NCI-H1048 (cell line): ENCODE results near the gene SLC4A11.

Experiments
- DNase-seq: peaks from one replicate; lab custom pipeline; 2025; lab: John Stamatoyannopoulos, UW

The SLC4A11 gene

DNA sequence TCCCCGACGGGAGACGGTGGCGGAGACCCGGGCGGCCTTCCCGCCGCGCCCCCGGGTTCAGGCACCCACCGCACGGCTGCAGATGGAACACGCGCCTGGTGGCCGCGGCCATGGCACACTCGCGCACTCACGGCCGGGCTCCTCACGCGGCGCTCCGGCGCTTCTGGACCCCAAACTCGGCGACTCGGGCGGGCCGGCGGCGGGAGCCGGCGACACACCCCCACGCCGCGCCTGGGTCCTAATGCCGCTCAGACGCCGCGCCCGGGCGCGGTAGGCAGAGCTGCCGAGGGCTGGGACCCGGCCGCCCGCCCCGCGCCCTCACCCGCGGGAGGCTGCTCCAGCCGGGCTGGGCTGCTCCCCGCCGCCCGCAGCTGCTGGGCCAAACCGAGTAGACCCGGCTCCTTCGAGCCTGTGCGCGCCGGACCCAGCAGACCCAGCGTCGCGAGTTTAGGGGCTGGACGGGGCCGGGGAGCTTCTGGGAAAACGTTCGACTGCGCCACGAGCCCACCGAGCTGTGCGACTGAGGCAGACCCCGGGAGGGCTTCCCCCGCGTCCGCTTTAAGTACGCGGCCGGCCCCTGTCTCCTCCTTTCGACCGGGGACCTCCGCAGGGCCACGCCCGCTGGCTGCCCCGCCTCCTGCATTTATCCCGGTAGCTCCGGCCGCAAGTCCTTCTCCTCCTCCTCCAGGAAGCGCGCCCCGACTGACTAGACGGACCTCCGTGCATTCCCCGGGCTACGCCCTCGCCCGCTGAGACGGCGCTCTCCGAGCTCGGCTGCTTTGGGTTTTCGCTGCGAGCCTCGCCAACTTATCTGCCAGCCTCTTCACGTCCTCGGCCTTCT, at the start of gene SLC4A11:
Gene SLC4A11, minus strand, starts transcription at position 165 of the 841 bp plus-strand sequence. Its CDS starts 53 bp downstream, at position 112.
- DNase-seq: peak; percentile 16

DNA sequence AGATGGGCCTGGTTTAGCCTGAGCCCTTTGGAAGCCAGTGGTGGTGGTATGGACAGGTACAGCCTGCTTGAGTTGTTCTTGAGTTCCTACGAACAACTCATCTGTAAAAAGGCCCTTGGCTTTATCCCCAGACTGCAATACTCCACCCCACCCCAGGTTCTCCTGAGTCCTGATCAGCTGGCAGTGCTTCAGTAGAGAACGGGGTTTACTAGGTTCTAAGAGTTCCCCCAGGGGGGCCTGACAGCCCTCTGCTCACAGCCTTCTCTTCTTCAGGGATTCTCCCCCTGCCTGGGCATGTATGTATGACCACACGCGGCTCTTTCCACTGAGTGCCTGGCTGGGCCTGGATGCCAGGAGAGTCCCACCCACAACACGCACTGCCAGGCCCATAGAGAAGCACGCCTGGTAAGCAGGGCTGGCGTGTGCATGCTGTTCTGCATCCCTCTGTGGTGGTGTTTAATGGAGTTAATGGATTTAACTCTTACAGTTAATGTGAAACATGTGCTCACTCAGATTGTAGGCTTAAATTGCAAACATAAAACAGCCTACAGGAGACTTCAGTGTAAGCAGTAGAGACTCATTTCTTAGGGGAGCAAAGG, 44.3 kb upstream of the SLC4A11 start:
- DNase-seq: no peak

DNA sequence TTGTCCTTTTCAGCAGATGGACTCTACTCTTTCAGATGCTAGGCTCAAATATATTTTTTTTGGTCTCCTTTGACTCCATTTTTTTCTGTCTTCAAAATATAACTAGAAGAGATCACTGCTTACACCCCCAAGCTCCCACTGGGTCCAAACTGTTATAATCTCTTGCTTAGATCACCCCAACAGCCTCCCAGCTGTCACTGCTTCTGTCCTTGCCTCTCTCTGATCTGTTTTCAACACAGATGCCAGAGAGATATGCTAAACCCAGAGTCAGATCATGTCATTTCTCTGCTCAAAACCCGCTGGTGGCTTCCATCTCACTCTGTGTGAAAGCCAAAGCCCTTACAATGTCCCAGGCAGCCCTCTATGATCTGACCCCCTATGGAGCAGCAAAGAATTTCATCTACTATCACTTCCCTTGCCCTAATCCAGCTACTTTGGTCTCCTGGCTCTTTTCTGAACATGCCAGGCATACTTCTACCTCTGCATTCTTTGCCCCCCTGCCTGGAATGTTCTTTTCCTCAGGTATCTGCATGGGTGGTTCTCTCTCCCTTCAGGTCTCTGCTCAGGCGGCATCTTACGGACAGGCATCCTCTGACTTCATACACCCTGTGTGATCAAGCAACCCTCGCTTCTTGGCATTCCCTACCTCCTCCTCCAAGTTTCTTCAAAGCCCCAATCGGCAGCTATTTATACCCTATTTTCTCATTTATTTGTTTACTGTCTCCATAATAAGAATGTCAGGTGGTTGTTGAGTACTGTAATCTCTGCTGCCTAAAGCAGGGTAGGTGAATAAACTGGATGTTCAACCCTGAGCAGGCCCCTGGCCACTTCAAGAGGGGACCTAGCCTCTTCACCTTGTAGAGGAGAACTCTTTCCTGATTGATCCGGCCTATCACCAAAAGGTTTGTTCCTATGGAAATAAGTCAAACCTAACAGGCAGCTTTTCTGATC, 43.6 kb upstream of the SLC4A11 start:
- no peak for DNase-seq

DNA sequence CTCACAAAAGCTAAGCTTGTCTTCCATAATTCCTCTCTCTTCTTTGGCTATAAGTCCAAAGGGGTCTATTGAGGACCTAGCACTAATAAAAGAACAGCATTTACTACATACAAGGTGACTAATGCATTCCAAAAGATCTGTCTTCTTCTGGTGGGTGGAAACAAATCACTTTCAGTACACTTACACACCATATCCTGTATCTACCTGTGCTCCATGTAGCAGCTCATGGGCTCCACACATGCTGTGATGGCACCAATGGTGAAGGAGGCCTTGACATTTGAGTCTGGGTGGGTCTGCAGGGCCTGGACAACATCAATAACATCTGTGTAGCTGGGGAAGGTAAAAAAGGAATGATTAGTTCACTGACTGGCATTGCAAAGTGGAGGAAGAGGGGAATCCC, 42.4 kb upstream of the SLC4A11 start:
- no peak for DNase-seq

DNA sequence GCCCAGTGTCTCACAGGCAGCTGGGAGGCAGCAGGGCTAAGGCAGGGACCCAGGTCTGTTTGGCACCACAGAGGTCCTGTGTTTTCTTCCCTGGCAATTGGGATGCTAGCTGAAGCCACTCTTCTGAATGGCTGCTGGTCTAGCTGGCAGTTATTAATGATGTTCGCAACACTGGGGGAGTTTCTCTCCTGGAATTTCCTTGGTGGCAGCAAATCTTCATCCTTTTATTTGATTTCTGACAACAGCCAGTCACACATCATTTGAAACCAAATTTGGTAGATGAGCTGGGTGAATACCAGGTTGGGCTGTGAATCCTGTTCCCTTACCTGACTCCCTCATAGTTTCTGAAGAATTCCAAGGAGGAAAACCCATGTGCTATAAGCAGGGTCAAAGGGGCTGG, 40.8 kb upstream of the SLC4A11 start:
- no peak for DNase-seq

DNA sequence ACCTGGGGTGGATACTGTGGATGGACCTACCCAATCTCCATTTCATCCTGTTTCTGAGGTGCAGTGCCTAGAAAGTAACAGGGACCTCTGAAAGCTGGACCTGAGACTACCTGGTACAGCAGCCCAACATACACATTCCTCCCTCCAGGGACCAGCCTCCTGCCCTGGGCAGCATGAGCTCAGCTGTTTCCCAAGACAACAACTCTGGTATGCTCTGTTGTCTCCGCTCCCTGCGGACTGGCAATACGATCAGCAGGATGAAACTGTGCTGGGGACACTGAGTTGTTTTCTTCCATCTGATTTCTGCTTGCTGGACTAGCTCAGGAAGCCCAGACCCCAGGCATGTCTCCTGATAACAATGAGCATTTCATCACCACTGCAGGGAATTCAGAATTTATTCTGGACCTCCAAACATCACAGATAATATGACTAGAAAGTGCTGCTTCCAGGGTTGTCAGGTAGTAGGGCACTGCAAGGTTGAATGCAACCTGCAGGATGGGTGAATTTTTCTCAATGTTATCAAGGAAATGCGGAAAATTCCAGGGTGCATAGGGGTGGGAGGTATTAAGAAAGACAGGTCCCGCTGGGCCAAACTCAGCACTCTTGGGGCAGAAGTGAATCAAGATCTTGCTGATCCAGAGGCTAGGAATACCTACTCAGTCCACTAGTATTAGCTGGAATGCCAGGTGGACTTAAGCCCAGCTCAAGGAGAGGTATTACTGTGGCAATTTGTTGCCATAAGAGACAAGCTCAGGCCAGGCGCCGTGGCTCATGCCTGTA, 38.9 kb upstream of the SLC4A11 start:
- no peak for DNase-seq

DNA sequence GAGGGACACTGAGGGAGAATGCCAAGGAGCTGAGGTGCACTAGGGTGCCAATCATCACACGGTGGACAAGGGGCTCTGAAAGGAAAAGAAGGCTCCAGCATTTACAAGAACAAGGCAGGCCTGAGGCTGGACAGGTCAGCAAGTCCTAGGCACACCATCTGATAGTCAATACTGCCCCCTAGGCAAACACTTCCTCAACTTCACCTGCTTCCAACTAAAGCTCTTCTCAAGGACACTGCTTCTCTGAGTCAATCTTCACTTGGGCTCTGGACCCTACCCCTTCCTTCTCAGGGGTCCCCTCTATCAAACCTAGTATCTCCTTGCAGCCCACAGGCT, 37.7 kb upstream of the SLC4A11 start:
- no peak for DNase-seq

DNA sequence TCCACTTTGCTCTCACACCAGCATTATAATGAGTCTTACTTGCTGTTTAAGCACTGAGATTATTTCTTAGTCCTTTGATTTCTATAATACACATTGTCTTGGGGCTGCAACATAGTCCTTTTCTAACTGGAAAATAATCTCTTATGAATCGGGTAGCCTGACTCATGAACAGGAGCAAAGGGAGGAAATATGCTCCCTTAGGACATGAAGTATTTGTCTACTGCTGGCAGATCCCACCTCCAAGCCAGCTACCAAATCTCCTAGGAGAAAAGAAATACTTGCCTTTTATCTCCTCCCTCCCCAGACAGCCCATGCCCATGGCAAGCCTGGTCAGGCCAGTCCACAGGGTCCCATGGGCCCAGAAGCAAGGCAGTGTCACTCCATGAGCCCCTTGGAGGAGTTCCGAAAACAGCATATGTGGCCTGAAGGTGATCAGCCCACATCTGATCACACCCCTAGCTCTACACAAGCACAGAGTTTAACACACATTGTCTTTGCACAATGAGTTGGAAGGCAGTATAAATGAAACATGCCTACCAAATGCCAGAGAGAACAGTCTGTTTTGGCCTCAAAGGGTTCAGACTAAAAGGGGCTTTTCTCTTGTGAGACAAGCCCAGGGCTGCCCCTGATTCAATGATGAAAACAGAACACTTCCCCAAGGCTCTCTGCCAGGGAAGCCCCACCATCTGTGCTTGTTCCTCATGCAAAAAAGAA, 37.1 kb upstream of the SLC4A11 start:
- DNase-seq: no peak

DNA sequence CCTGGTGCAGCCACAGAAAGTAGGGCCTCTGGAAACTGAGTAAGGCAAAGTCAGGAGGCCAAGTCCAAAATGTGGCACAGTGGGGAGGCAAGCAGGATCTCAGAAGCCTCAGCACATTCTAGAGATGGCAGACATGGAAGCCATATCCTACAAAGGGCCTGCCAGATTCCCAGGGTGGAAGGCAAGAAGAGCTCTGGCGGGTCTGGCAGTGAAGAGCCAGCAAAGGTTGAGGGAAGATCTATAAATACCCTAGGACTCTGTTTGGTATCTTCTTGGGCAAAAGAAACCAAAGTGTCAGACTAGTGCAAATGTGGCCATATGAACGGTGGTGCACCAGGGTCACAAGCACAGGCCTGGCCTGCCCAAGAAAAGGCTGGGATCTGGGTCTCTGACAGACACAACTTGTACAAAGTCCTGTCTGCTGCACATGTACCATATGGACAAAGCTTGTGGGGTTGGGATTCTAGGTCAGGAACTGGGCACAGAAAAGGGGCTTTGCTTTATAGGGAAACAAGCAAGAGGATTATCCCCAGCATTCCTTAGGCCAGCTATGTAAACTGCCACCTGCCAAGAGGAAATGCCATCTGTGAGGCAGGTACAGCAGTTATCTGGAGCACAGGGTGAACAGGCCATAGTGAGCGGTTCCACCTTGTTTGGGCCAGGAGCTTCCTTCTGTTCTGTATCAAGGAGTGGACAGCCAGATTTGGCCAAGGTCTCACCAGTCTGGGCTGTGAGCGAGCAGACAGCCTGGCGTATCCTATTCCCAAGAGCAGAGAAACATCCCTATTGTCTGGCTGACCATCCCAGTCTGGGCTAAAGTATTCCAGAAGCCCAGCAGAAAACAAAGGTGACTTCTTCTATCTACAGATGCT, 36.3 kb upstream of the SLC4A11 start:
- DNase-seq: no peak

DNA sequence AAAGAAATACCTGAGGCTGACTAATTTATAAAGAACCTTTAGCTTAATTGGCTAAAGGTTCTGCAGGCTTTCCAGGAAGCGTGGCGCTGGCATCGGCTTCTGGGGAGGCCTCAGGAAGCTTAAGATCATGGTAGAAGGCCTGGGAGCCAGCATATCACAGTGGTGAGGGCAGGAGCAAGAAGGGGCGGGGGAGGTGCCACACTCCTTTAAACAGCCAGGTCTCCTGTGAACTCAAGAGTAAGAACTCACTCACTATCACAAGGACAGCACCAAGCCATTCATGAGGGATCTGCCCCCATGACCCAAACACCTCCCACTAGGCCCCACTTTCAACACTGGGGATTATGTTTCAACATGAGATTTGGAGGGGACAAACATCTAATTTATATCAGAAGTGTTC, 34.4 kb upstream of the SLC4A11 start:
- no peak for DNase-seq

DNA sequence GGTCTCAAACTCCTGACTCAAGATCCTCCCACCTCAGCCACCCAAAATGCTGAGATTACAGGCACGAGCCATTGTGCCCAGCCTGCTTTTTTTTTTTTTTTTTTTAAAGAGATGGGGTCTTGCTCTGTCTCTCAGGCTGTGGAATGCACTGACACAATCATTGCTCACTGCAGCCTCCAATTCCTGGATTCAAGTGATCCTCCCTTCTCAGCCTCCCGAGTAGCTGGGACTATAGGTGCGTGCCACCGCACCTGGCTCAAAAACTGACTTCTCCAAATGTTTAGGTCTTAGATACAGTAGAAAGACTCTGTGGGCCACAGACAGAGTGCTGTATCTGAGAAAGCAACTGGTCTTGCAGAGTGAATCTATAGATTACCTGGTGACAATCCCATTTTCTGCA, 31.1 kb upstream of the SLC4A11 start:
- DNase-seq: no peak

DNA sequence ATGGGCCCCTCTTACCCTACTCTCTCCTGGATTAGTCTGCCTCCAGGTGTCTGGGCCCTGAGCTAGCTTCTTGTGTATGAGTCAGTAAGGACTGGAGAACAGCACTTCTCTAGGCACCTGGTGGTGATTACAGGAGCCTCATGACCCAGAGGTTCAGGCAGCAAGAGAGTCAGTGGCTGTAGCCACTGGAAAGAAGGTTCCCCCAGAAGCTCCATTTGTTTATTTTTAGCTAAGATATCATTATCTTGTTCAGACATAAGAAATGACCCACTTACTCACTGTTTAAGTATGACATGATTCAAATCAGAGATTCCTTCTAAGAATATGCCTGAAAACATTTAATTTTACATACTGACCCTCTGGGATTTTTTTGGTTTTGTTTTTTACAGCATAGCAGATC, 23.6 kb upstream of the SLC4A11 start:
- no peak for DNase-seq

DNA sequence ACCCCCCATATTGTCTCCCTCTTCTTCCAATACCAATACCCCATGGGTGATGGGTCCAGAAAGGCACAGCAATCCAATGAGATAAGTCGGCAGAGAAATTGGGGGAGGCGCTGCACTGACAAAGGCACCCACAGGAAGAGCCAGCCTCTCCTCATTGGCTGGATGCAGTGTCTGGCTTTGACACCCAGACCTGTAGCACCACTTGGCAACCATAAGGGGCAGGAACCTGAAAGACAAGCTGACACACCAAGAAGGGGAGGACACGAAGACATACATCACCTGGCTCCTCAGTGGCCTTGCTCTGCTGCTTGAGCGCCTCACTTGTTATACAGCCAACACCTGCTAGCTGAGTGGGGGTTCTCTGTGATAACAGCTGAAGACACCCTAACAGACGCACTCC, 19.4 kb upstream of the SLC4A11 start:
- DNase-seq: no peak

DNA sequence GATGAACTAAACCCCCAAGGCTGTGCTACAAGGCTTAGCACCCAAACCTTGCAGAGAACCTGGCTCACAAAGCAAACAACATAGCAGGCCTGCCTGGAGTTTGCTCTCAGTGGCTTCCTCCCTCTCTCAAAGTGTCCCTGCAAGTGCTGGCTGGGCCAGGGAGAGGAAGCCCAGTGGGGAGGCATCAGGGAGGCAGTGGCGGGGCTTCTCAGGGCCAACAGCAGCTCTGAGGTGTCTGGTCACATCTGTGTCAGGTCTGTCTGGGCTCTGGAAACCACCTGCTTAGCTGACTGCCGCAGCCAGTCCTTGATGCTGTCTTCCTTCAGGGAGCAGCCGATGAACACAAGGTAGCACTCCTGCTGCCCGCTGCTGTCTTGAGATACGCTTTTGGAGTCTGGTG, 16.7 kb upstream of the SLC4A11 start:
- no peak for DNase-seq

DNA sequence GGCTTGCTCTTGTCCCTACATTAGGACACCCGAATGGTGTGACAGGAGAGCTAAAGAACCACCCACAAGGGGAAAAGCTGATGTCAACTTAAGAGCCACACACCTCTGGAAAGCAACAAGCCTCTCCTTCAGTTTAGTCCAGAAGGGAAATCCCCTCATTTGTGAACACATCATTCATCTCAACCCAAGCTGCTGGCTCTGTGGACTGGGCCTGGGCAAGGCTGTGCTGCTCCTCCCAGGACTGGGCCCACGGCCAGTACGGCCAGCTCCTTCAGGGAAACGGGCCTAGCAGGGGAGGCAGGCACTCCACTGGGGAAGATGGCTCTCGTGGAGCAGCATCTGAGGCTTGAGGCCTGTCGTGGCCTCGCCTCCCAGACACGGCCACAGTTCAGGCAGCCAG, 12.8 kb upstream of the SLC4A11 start:
- DNase-seq: no peak

DNA sequence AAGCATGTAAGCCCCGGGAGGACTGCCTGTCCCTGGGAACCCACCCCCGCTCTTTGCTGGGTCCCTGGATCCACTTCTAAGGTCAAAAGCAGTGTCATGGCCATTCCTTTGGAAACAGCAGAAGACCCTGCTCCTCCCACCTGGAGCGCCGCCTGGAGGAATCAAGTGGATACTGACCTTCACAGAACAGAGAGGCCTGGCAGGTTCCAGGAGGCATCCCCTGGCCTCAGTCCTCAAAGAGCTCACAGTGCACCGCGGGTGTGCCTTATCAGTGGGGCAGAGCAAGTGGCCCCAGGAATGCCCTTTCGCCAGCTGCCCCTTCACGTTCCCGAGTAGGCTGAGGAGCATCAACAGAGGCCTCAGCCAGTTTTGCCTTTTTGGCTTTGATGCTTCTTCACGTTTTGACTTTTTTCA, 11.1 kb upstream of the SLC4A11 start:
- DNase-seq: no peak

DNA sequence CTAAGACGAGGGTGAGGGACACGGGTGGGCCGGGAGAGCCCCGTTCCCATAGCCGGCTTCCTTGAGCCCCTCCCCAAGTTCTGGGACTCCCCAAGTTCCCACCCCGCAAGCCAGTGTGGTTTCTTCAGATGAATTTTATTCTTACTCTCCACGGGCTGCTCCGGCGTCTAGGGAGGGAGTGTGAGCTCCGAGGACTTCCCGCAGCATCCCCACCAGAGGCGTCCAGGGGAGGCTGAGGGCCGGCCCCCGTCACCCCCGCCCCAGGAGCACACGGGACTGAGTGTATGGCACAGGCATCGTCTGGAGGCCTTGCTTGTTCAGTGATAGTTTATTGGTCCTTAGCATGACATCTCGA, 10.0 kb upstream of the SLC4A11 start:
- no peak for DNase-seq

DNA sequence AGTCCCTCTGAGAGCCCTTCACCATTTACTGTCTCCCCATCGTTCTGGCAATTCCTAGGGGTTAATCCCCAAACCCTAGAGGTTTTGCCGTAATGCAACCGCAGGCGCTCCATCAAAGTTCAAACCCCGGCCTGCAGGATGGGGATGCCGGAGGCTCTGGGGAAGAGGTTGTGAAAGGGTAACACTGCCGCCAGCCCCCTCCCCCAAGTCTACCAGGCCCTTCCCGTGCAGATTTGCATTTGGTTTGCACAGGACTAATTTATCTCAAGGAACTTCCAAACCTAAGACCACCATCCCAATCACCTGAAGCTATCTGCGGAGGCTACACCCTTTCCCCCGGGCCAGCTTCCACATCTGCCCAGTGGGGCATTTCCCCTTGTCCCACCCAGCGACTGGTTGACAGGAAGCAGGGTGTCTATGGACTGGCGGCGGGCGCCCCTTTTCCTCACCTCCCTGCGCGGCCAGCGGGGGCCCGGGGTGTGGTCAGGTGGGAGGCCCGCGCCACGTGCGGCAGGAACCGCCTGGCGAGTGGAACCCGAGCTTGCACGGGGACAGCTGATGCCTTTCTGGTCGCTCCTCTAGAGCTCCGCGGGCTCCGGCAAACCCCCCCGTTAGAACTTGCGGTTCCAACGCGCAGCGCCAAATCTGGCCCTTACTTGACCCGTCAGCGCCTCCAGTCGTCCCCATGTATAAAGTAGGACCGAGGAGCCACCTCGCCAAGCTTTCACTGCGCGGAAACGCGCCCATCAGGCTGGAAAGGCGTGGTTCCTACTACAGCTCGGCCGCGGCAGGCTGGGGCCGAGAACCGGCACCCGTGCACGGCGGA, 9.4 kb upstream of the SLC4A11 start:
- DNase-seq: no peak

DNA sequence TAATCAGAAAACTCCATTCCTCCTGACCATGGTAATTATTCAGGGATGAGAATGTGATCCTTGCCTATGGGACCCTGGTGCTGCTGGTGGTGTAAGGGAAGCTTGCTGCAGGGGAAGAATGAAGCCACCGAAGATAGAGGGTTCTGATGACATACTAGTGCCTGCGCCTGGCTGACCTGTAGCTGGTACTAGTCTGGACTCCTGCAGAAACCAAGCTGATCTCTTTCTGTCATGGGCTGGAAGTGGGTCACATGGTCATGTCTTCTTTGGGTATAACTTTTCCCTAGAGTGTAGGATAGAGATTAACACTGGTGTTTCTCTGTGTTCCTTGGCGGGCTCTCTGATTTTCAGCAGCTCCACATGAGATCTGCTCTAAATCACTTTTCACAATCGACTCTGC, 8.6 kb upstream of the SLC4A11 start:
- no peak for DNase-seq

DNA sequence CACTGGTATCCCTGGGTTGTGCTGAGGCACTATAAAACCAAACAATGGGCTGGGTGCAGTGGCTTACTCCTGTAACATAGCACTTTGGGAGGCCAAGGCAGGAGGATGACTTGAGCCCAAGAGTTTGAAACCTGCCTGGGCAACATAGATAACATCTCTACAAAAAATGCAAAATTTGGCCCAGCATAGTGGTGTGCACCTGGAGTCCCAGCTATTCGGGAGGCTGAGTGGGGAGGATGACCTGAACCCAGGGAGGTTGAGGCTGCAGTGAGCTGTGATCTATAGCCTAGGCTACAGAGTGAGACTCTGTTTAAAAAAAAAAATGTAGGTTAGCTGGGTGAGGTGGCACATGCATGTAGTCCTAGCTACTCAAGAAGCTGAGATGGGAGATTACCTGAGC, 7.7 kb upstream of the SLC4A11 start:
- DNase-seq: no peak
